ENCODE measurements around the gene RAB36.
A peak's percentile ranks its signal among the peaks of the same experiment; 100 is the strongest.

The RAB36 gene

GRCh38 chr22:23144932-23145877, at the start of gene RAB36:
Gene RAB36 (plus strand): TSS chr22:23145477. CDS start chr22:23146617, 1,140 bp downstream.
- DNase-seq: peak; percentile 97

- DNase-seq: no peak
Observed at GRCh38 chr22:23095733-23096342, 49.4 kb upstream of the RAB36 start.

GRCh38 chr22:23097412-23098229, 47.7 kb upstream of the RAB36 start:
- DNase-seq: no peak

- DNase-seq: no peak
Observed at GRCh38 chr22:23098230-23098705, 47.0 kb upstream of the RAB36 start.

- no peak for DNase-seq
Observed at GRCh38 chr22:23098718-23099530, 46.4 kb upstream of the RAB36 start.

- no peak for DNase-seq
Observed at GRCh38 chr22:23099531-23099804, 45.8 kb upstream of the RAB36 start.

- no peak for DNase-seq
Observed at GRCh38 chr22:23100124-23100801, 45.0 kb upstream of the RAB36 start.

GRCh38 chr22:23101524-23101923, 43.8 kb upstream of the RAB36 start:
- DNase-seq: no peak

GRCh38 chr22:23102002-23102655, 43.1 kb upstream of the RAB36 start:
- DNase-seq: no peak

GRCh38 chr22:23102776-23103175, 42.5 kb upstream of the RAB36 start:
- no peak for DNase-seq

GRCh38 chr22:23103199-23103954, 41.9 kb upstream of the RAB36 start:
- no peak for DNase-seq

GRCh38 chr22:23104187-23104971, 40.9 kb upstream of the RAB36 start:
- no peak for DNase-seq

- no peak for DNase-seq
Observed at GRCh38 chr22:23105304-23105703, 40.0 kb upstream of the RAB36 start.

- DNase-seq: no peak
Observed at GRCh38 chr22:23105919-23106318, 39.4 kb upstream of the RAB36 start.

GRCh38 chr22:23106344-23106743, 38.9 kb upstream of the RAB36 start:
- no peak for DNase-seq

- no peak for DNase-seq
Observed at GRCh38 chr22:23106906-23107367, 38.3 kb upstream of the RAB36 start.

- no peak for DNase-seq
Observed at GRCh38 chr22:23107487-23108248, 37.6 kb upstream of the RAB36 start.

GRCh38 chr22:23108249-23109078, 36.8 kb upstream of the RAB36 start:
- DNase-seq: no peak

Measured in fibroblast of upper back skin (primary cell).